KMS-11 (cell line): Measurements from ENCODE around the gene CACNA1F.

Experiments used
- H2AFZ ChIP-seq: fragments of 200-600 bp; sonication (generic); 2 replicates; pipeline ENCODE4 v1.6.1; 2016; ENCODE audit warnings: antibody characterized with exemption, mixed run types, low read depth
- H3K27ac ChIP-seq: fragments of 200-600 bp; sonication (generic); 2 replicates; pipeline ENCODE4 v1.6.1; 2016; ENCODE audit warnings: mild to moderate bottlenecking, mixed run types
- H3K27me3 ChIP-seq: fragments of 200-600 bp; sonication (generic); 2 replicates; pipeline ENCODE4 v1.6.1; 2017; ENCODE audit warnings: mild to moderate bottlenecking, low read depth, mixed run types, moderate library complexity; ENCODE audit not compliant: insufficient read depth
- H3K36me3 ChIP-seq: fragments of 200-600 bp; sonication (generic); 2 replicates; pipeline ENCODE4 v1.6.1; 2017; ENCODE audit warnings: mild to moderate bottlenecking, mixed run types; ENCODE audit not compliant: insufficient read depth
- H3K4me1 ChIP-seq: fragments of 200-600 bp; sonication (generic); 2 replicates; pipeline ENCODE4 v1.6.1; 2016; ENCODE audit warnings: mild to moderate bottlenecking, low read depth, mixed run types; ENCODE audit not compliant: poor library complexity, severe bottlenecking
- H3K4me2 ChIP-seq: fragments of 200-600 bp; sonication (generic); 2 replicates; pipeline ENCODE4 v1.7.0; 2016; ENCODE audit warnings: mild to moderate bottlenecking, mixed run types
- H3K4me3 ChIP-seq: fragments of 200-600 bp; sonication (generic); IDR thresholded peaks from 2 replicates; pipeline ENCODE4 v1.6.1; 2017; ENCODE audit warnings: low read depth, low read length, mixed read lengths; ENCODE audit not compliant: insufficient read depth
- H3K79me2 ChIP-seq: fragments of 200-600 bp; sonication (generic); 2 replicates; pipeline ENCODE4 v1.6.1; 2016; ENCODE audit warnings: low read depth, mixed run types; ENCODE audit not compliant: insufficient read depth
- H3K9ac ChIP-seq: fragments of 200-600 bp; sonication (generic); 2 replicates; pipeline ENCODE4 v1.6.1; 2016; ENCODE audit warnings: mild to moderate bottlenecking, mixed run types
- H4K20me1 ChIP-seq: fragments of 200-600 bp; sonication (generic); 2 replicates; pipeline ENCODE4 v1.6.1; 2016; ENCODE audit warnings: mild to moderate bottlenecking, mixed run types; ENCODE audit not compliant: insufficient read depth
- TF ChIP-seq, protein P1 (sequence below): fragments of 200-600 bp; sonication (generic); conservative IDR thresholded peaks from 2 replicates; pipeline ENCODE4 v1.6.1; 2017; ENCODE audit warnings: low read depth, mild to moderate bottlenecking, antibody characterized with exemption, low read length, moderate library complexity, mixed read lengths

The CACNA1F gene

DNA sequence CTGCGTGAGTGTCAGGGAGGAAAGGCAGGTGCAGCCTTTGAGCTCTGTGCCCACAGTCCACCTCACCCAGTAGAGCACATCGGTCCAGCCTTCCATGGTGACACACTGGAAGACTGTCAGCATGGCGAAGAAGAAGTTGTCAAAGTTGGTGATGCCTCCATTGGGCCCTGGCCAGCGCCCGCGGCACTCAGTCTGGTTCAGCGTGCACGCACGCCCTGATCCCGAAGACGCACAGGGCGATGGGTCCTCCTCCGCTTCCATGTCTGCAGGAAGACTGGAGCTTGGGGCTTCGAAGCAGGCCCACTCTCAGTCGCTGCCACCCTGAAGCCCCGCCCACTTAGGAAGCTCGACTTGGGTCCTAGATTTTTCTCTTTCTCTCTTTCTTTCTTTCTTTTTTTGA, 5.0 kb downstream of the CACNA1F start:
- Histone ChIP-seq H3K36me3 (no peaks in the 10 kb centered on the region), H3K9ac (no peak overlapping the region), H2AFZ (no peak overlapping the region), H3K4me3 (no peak overlapping the region), H3K4me2 (no peak overlapping the region), H4K20me1 (no peaks in the 10 kb centered on the region), H3K27me3 (peaks cover 8% of the 10 kb centered on the region; the same call in 1 of the 2 replicates), H3K79me2 (no peaks in the 10 kb centered on the region), H3K4me1 (peaks cover 3% of the 10 kb centered on the region), H3K27ac (no peak overlapping the region)
- TF ChIP-seq, protein P1, sequence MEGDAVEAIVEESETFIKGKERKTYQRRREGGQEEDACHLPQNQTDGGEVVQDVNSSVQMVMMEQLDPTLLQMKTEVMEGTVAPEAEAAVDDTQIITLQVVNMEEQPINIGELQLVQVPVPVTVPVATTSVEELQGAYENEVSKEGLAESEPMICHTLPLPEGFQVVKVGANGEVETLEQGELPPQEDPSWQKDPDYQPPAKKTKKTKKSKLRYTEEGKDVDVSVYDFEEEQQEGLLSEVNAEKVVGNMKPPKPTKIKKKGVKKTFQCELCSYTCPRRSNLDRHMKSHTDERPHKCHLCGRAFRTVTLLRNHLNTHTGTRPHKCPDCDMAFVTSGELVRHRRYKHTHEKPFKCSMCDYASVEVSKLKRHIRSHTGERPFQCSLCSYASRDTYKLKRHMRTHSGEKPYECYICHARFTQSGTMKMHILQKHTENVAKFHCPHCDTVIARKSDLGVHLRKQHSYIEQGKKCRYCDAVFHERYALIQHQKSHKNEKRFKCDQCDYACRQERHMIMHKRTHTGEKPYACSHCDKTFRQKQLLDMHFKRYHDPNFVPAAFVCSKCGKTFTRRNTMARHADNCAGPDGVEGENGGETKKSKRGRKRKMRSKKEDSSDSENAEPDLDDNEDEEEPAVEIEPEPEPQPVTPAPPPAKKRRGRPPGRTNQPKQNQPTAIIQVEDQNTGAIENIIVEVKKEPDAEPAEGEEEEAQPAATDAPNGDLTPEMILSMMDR, result no peak

DNA sequence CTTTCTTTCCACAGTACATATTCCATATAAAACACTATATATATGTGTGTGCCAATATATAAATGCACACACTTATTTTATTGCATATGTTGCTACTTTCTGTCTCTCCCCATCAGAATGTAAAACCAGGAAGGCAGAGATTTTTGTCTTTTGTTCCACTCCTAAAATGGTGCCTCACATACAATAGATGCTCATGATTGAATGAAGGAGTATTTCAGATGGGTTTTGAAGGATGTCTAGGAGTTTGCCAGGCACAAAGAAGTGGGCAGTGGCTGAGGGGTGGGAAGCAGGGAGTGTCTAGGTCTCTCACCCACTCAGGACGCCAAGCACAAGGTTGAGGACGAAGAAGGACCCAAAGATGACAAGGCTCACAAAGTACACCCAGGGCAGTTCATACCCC, 5.4 kb downstream of the CACNA1F start:
- TF ChIP-seq, protein P1, result no peak
- Histone ChIP-seq H3K79me2 (no peaks in the 10 kb centered on the region), H3K4me3 (no peak overlapping the region), H3K27ac (no peak overlapping the region), H3K36me3 (no peaks in the 10 kb centered on the region), H3K4me2 (no peak overlapping the region), H3K4me1 (peaks cover 3% of the 10 kb centered on the region), H2AFZ (no peak overlapping the region), H4K20me1 (no peaks in the 10 kb centered on the region), H3K27me3 (peaks cover 8% of the 10 kb centered on the region; the same call in 1 of the 2 replicates), H3K9ac (no peak overlapping the region)

DNA sequence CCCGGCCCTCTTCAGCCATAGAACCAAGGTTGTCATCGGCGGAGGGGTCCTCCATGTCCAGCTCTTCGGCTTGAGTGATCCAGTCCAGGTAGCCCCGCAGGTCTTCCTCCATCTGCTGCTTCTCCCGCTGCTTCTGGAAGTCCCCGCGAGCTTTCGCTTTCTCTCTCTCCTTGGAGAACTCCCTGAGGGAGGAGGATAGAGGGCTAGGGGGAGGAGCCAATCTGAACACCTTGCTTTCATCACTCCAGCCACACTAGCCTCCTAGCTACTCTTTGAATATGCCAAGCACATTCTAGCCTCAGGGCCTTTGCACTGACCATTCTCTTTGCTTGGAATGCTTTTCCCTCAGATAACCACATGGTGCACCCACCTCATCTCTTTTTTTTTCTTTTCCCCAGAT, 6.2 kb downstream of the CACNA1F start:
- Histone ChIP-seq H3K4me1 (peaks cover 3% of the 10 kb centered on the region), H3K36me3 (no peaks in the 10 kb centered on the region), H3K79me2 (no peaks in the 10 kb centered on the region), H3K9ac (no peak overlapping the region), H3K4me3 (no peak overlapping the region), H2AFZ (no peak overlapping the region), H3K27me3 (peaks cover 8% of the 10 kb centered on the region; the same call in 1 of the 2 replicates), H3K27ac (no peak overlapping the region), H4K20me1 (no peaks in the 10 kb centered on the region), H3K4me2 (no peak overlapping the region)
- TF ChIP-seq, protein P1, result no peak

DNA sequence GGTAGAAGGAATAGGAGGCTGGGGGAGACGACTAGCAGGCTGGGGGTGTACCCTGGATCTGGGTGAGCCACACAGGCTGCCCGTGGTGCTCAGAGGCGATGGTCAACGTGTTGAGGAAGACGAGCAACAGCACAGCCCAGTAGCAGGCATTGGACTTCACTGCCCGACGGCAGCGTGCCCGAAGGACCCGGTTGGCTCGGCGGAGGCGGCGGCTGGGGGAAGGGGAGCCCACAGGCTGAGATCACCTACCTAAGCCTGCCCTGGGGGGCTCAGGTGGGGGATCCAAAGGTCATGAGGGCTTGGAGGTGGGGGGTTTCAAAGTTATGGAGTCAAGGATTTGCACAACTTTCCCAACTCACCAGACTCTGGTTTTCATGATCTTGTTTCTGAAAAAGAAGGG, 7.3 kb downstream of the CACNA1F start:
- Histone ChIP-seq H3K36me3 (no peaks in the 10 kb centered on the region), H3K4me3 (no peak overlapping the region), H3K4me1 (peaks cover 3% of the 10 kb centered on the region), H2AFZ (no peak overlapping the region), H3K79me2 (no peaks in the 10 kb centered on the region), H3K27ac (no peak overlapping the region), H3K9ac (no peak overlapping the region), H4K20me1 (no peaks in the 10 kb centered on the region), H3K4me2 (no peak overlapping the region), H3K27me3 (peaks cover 8% of the 10 kb centered on the region; the same call in 1 of the 2 replicates)
- TF ChIP-seq, protein P1, result no peak
